ENCODE data around the gene RPL10.

DNA sequence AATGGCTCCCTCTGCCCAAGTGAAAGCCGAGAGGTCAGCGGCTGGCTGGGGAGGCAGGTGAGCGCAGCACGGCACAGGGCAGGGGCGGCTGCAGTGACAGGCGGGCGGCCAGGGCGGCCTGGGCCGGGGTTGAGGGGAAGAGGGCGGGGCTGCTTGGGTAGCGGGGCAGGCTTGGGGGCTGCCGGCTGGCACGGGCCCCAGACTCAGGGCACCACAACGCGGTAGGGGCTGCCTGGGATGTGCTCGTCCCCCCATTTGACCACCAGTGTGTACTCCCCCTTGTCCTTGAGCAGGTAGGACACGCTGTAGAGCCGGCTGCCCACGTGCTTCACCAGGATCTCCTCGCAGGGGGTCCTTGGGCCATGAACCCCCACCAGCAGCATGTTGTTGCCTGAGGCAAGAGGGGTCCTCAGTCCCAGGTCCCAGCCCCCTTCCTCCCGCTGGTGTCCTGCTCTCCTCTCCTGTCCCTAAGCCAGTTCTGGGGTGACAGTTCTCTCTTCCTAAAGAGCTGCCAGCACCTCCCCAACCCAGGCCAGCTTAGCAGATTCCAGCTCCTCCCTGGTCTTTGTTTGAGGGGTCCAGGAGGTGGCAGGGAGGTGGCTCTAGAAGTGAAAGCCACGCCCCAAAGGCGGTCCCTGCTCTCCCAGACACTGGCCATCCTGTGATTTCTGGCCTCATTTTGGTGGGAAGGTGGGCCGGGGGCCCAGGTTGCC, 49.4 kb upstream of the RPL10 start:
- TF ChIP-seq CTCF (conservative IDR thresholded peaks at IDR 0.05) (no peak), EZH2 (IDR thresholded peaks at IDR 0.05; ENCODE audit: low read depth) (no peak)
